ENCODE measurements around the gene CSNK1G1. TPM values are rescaled to one million over a fixed set of nuclear protein-coding genes. Genes with fewer than 3 reads are reported as not detected.
"Not testable (repeated sequence)": the region's sequence is repeated elsewhere in the genome, so short reads cannot be mapped to it uniquely, and the experiment has no call there.

Gene CSNK1G1
- total RNA-seq, 1 donor from 2014 or later = 6.2 TPM

GRCh38 chr15:64143276-64143675 lies 212.7 kb downstream of the CSNK1G1 start:
- no peak for DNase-seq (ENCODE audit: low spot score)
- ATAC-seq = no peak

- DNase-seq (ENCODE audit: low spot score) (no peak), ATAC-seq (no peak)
Observed at GRCh38 chr15:64141798-64142512, 214.0 kb downstream of the CSNK1G1 start.

- DNase-seq (ENCODE audit: low spot score) (no peak), ATAC-seq (no peak)
Observed at GRCh38 chr15:64138331-64138941, 217.5 kb downstream of the CSNK1G1 start.

- no peak for DNase-seq (ENCODE audit: low spot score)
- ATAC-seq = peak; percentile 59
Observed at GRCh38 chr15:64137226-64137833, 218.6 kb downstream of the CSNK1G1 start.

GRCh38 chr15:64136347-64136746 lies 219.6 kb downstream of the CSNK1G1 start:
- ATAC-seq = no peak
- DNase-seq (ENCODE audit: low spot score) = no peak

GRCh38 chr15:64134345-64134829 lies 221.6 kb downstream of the CSNK1G1 start:
- ATAC-seq = peak; percentile 52
- peak; percentile 49 for DNase-seq (ENCODE audit: low spot score)

- no peak for ATAC-seq
- no peak for DNase-seq (ENCODE audit: low spot score)
Observed at GRCh38 chr15:64133623-64134344, 222.2 kb downstream of the CSNK1G1 start.

GRCh38 chr15:64132217-64132616 lies 223.8 kb downstream of the CSNK1G1 start:
- ATAC-seq (no peak), DNase-seq (ENCODE audit: low spot score) (no peak)

- no peak for DNase-seq (ENCODE audit: low spot score)
- ATAC-seq = no peak
Observed at GRCh38 chr15:64131547-64131946, 224.4 kb downstream of the CSNK1G1 start.

- no peak for DNase-seq (ENCODE audit: low spot score)
- ATAC-seq = no peak
Observed at GRCh38 chr15:64130159-64130558, 225.8 kb downstream of the CSNK1G1 start.

- ATAC-seq = no peak
- DNase-seq (ENCODE audit: low spot score) = no peak
Observed at GRCh38 chr15:64127521-64128270, 228.3 kb downstream of the CSNK1G1 start.

- DNase-seq (ENCODE audit: low spot score) = no peak
- ATAC-seq = no peak
Observed at GRCh38 chr15:64125978-64126377, 230.0 kb downstream of the CSNK1G1 start.

- DNase-seq (ENCODE audit: low spot score) (no peak), ATAC-seq (peak; percentile 28)
Observed at GRCh38 chr15:64122936-64123351, 233.0 kb downstream of the CSNK1G1 start.

- no peak for ATAC-seq
- no peak for DNase-seq (ENCODE audit: low spot score)
Observed at GRCh38 chr15:64122444-64122843, 233.5 kb downstream of the CSNK1G1 start.

- no peak for ATAC-seq
- no peak for DNase-seq (ENCODE audit: low spot score)
Observed at GRCh38 chr15:64121614-64122013, 234.4 kb downstream of the CSNK1G1 start.

- ATAC-seq = peak; percentile 59
Observed at GRCh38 chr15:64120322-64120721, 235.7 kb downstream of the CSNK1G1 start.

GRCh38 chr15:64117759-64118487 lies 238.1 kb downstream of the CSNK1G1 start:
- DNase-seq (ENCODE audit: low spot score) = no peak
- ATAC-seq = no peak

More at GRCh38 chr15:64120322-64120721, 235.7 kb downstream of the CSNK1G1 start:
- not testable (repeated sequence) for DNase-seq (ENCODE audit: low spot score)
